ENCODE data around the gene GRIK3. TPM values are rescaled to one million over a fixed set of nuclear protein-coding genes. Genes with fewer than 3 reads are reported as not detected.

Gene GRIK3
- total and polyA plus RNA-seq, 3 experiments from 2014 or later, result not detected

DNA sequence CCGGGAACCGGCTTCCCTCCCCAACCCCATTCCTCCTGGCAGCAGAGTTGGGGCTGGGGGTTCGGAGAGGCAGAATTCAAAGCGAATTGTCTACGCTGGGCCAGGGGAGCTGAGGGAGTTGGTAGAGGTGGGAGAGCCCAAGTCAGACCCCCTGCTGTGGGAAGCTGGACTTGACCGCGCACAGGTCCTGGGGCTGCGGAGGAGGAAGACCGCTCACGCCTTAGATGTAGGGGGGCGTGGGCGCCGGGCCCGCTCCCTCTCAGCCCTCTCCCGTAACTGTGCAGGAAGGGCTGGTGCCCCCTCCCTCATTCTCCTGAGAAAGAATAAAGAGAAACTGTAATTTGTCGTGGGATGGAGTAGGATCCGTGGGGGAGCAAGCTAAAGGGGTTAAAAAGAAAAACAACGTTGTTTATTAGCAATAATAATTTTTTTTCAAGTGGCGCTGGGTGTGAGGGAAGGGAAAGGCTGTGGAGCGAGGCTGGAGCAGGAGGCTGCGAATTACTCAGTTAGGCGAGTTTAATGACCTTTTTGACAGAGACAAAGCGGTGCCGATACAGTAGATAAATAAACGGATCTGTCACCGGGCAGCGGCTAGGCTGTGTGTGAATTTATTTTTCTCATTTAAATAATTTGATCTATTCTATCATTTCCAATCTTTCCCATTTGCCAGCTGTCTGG is 838 bp upstream of the GRIK3 start:
- DNase-seq, result no peak
- H3K27ac Mint-ChIP-seq, result no peak overlapping the region
- ChIA-PET POLR2A (no interaction called here), CTCF (no interaction called here)
- H3K4me1 Mint-ChIP-seq, result peaks cover 0 to 13% (median 0%) of the 10 kb centered on the region in 3 donors
- H3K27me3 ChIP-seq (ENCODE audit: insufficient read depth, low read length, poor library complexity, severe bottlenecking), result peaks cover 9% of the 10 kb centered on the region
- H3K4me3 ChIP-seq (ENCODE audit: low read length), result no peak overlapping the region
- H3K9me3 Mint-ChIP-seq, result peaks cover 0 to 2% (median 0%) of the 10 kb centered on the region in 5 donors
- H3K9me3 ChIP-seq (ENCODE audit: low read length), result no peaks in the 10 kb centered on the region
- H3K36me3 ChIP-seq (ENCODE audit: insufficient read depth, low read length), result no peaks in the 10 kb centered on the region
- H3K4me3 Mint-ChIP-seq, result no peak overlapping the region
- H3K36me3 Mint-ChIP-seq, result peaks cover 0 to 2% (median 0%) of the 10 kb centered on the region in 3 donors
- peaks cover 29 to 65% of the 10 kb centered on the region in 2 donors for H3K27me3 Mint-ChIP-seq
- H3K4me1 ChIP-seq (ENCODE audit: insufficient read depth, low read length), result no peaks in the 10 kb centered on the region
- no peak overlapping the region for H3K27ac ChIP-seq (ENCODE audit: low read depth, low read length)

DNA sequence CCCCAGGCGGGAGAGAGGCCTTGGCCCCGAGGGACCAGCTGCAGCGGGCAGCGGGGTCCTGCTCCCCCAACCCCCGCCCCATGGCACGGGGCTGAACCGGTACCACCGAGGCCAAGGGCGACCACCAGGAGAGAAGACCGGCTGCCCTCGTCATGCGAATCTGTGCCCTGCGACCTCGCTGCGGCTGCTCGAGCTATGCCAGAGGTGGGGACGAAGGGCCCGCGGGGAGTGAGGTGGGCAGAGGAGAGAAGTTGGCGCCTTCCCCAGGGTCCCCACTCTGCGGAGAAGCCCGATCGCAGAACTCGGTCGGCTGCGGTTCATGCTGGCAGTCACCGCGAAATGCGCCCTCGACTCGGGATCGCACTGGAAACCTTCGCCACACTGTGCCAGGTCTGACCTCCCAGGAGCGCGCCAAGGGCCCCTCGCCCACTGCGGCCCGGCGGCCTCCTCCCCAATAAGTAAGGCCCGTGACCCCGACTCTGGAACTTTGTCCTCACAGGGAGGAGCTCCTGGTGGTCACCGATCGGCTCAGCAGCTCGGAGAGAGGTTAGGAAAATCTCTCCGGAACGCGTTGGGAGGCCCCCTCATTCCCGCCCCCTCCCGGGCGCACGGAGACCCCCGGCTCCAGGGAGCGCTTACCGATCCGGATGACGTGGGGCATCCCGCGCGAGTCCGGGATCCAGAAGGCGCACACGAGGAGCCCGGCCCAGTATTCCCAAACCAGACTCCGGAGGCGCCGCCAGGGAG is 787 bp downstream of the GRIK3 start:
- no peaks in the 10 kb centered on the region for H3K9me3 ChIP-seq (ENCODE audit: low read length)
- H3K27me3 ChIP-seq (ENCODE audit: insufficient read depth, low read length, poor library complexity, severe bottlenecking), result peaks cover 12% of the 10 kb centered on the region
- Mint-ChIP-seq H3K4me3 (no peak overlapping the region), H3K36me3 (peaks cover 0 to 2% (median 0%) of the 10 kb centered on the region in 3 donors), H3K9me3 (no peaks in the 10 kb centered on the region), H3K4me1 (peaks cover 0 to 13% (median 0%) of the 10 kb centered on the region in 3 donors), H3K27ac (no peak overlapping the region), H3K27me3 (peaks cover 27 to 63% of the 10 kb centered on the region in 2 donors)
- no peak overlapping the region for H3K4me3 ChIP-seq (ENCODE audit: low read length)
- DNase-seq, result no peak
- no peaks in the 10 kb centered on the region for H3K36me3 ChIP-seq (ENCODE audit: insufficient read depth, low read length)
- CTCF ChIA-PET, result no interaction called here
- H3K27ac ChIP-seq (ENCODE audit: low read depth, low read length), result no peak overlapping the region
- POLR2A ChIA-PET, result no interaction called here
- H3K4me1 ChIP-seq (ENCODE audit: insufficient read depth, low read length), result no peaks in the 10 kb centered on the region

DNA sequence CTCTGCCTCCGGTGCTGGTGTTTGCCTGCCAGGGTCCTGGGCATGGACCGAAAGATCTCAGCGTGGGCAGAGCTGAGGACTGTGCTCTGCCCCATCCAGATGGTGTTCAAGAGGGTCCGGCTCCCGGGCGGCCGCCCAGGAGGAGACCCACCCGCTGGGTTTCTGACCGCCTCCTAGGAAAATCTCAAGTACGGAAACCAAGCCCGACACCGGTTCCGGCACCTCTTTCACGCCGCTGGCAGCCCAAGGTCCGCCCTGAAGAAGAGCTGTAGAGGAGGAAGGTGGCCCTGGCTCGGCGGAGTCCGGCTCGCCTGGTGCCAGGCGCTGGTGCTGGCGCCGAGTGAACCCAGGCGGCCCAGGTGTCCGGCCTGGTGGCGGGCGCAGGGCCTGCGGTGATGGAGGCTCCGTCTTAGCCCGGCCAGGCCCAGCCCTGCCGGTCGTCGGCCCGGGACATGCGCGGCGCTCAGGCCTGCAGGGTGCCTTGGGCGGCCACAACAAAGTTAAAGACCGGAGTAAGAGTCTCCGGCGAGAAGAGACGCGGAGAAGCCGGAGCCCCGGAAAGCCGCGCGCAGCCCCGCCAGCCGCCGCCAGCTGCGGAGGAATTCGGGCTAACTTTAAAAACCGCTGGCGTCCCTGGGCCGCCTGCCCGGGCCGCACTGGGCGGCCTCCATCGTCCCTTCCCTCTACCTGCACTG is 1.5 kb downstream of the GRIK3 start:
- ChIA-PET CTCF (no interaction called here), POLR2A (no interaction called here)
- H3K27ac Mint-ChIP-seq, result no peak overlapping the region
- H3K36me3 ChIP-seq (ENCODE audit: insufficient read depth, low read length), result no peaks in the 10 kb centered on the region
- H3K27ac ChIP-seq (ENCODE audit: low read depth, low read length), result no peak overlapping the region
- H3K4me1 Mint-ChIP-seq, result peaks cover 0 to 13% (median 0%) of the 10 kb centered on the region in 3 donors
- H3K9me3 ChIP-seq (ENCODE audit: low read length), result no peaks in the 10 kb centered on the region
- peaks cover 12% of the 10 kb centered on the region for H3K27me3 ChIP-seq (ENCODE audit: insufficient read depth, low read length, poor library complexity, severe bottlenecking)
- H3K4me1 ChIP-seq (ENCODE audit: insufficient read depth, low read length), result no peaks in the 10 kb centered on the region
- peaks cover 30 to 65% of the 10 kb centered on the region in 2 donors for H3K27me3 Mint-ChIP-seq
- DNase-seq, result no peak
- H3K36me3 Mint-ChIP-seq, result no peaks in the 10 kb centered on the region
- H3K4me3 ChIP-seq (ENCODE audit: low read length), result no peak overlapping the region
- H3K9me3 Mint-ChIP-seq, result no peaks in the 10 kb centered on the region
- H3K4me3 Mint-ChIP-seq, result no peak overlapping the region

DNA sequence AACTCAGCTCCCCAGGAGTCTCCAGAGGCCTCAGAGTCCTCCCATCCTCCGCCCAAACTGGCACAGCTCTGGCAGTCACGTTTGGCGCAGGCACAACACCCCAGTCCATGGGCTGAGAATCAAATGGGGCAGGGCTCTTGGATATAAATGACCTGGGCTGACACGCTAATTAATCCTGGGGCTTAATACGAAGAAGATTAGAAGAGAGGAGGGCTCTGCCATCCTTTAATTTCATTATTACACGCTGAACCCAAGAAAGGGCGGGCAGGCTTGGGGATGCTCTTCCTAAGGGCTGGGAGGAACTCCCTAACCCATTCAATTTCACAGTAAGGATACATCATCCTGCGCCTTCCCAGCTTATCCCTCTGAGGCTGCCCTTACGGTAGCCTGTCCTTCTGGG is 2.4 kb downstream of the GRIK3 start:
- Mint-ChIP-seq H3K36me3 (no peaks in the 10 kb centered on the region), H3K9me3 (no peaks in the 10 kb centered on the region), H3K4me1 (peaks cover 0 to 13% (median 0%) of the 10 kb centered on the region in 3 donors), H3K27ac (no peak overlapping the region), H3K4me3 (no peak overlapping the region), H3K27me3 (peaks cover 32 to 62% of the 10 kb centered on the region in 2 donors)
- H3K27me3 ChIP-seq (ENCODE audit: insufficient read depth, low read length, poor library complexity, severe bottlenecking), result peaks cover 12% of the 10 kb centered on the region
- H3K9me3 ChIP-seq (ENCODE audit: low read length), result no peaks in the 10 kb centered on the region
- H3K27ac ChIP-seq (ENCODE audit: low read depth, low read length), result no peak overlapping the region
- H3K4me1 ChIP-seq (ENCODE audit: insufficient read depth, low read length), result no peaks in the 10 kb centered on the region
- CTCF ChIA-PET, result no interaction called here
- POLR2A ChIA-PET, result no interaction called here
- no peaks in the 10 kb centered on the region for H3K36me3 ChIP-seq (ENCODE audit: insufficient read depth, low read length)
- no peak for DNase-seq
- no peak overlapping the region for H3K4me3 ChIP-seq (ENCODE audit: low read length)

DNA sequence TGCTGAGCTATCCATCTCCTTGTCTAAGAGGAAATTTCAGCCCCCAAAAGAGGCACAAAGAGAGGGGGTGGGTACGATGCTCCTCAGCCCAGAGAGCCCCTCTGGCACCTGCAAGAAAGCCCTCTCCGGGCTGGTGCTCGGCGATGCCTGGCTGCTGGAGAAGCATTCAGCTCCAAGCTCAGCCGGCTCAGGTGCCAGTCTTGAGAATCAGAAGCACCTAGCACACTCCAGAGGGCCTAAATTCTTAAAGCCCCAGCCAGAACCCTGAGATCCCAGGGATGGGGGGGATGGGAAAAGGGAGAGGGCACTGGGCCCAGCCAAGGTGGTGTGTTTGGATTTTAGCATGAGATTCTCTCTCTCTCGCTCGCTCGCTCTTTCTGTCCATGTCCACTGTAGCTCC is 2.9 kb downstream of the GRIK3 start:
- POLR2A ChIA-PET, result no interaction called here
- no peak overlapping the region for H3K27ac ChIP-seq (ENCODE audit: low read depth, low read length)
- no peak overlapping the region for H3K27ac Mint-ChIP-seq

DNA sequence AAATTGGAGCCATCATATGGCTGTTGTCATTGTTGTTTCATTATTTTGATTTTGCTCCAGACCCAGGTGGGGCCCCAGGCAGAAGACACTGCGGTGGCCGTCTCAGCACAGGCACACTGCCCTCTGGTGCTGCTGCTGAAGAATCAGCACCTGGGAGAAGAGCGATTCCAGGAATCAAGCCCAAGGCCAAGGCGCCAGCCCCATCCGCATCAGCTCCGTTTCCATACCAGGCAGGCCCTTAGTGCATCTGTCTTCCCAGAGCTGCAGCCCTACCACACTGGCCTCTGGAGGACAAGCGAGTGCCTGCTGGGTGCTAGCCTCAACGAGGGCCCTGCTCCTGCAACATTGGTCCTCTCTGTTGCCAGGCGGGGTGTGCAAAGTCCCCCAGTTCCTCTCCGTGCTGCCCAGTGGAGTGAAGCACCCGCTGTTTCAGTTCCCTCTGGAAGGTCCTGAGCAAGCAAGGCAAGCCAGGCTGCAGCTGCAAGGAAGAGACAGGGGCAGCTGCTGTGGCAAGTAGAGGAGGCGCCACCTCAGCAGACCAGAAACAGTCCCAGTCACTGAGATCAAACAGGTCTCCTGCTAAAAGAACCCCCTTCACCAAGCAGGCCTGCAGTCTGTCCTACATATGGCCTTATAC is 5.2 kb downstream of the GRIK3 start:
- Mint-ChIP-seq H3K36me3 (no peaks in the 10 kb centered on the region), H3K27ac (no peak overlapping the region), H3K9me3 (no peaks in the 10 kb centered on the region), H3K27me3 (peaks cover 23 to 53% of the 10 kb centered on the region in 2 donors), H3K4me3 (peak overlapping the region in 1 of 7 donors; percentile 8), H3K4me1 (no peaks in the 10 kb centered on the region)
- no peaks in the 10 kb centered on the region for H3K4me1 ChIP-seq (ENCODE audit: insufficient read depth, low read length)
- ChIA-PET POLR2A (no interaction called here), CTCF (no interaction called here)
- peaks cover 12% of the 10 kb centered on the region for H3K27me3 ChIP-seq (ENCODE audit: insufficient read depth, low read length, poor library complexity, severe bottlenecking)
- no peaks in the 10 kb centered on the region for H3K9me3 ChIP-seq (ENCODE audit: low read length)
- no peak for DNase-seq
- H3K36me3 ChIP-seq (ENCODE audit: insufficient read depth, low read length), result no peaks in the 10 kb centered on the region
- H3K27ac ChIP-seq (ENCODE audit: low read depth, low read length), result no peak overlapping the region
- H3K4me3 ChIP-seq (ENCODE audit: low read length), result no peak overlapping the region

More for the DNA sequence above, 2.9 kb downstream of the GRIK3 start:
- CTCF ChIA-PET, result no interaction called here
- peaks cover 12% of the 10 kb centered on the region for H3K27me3 ChIP-seq (ENCODE audit: insufficient read depth, low read length, poor library complexity, severe bottlenecking)
- DNase-seq, result no peak
- no peaks in the 10 kb centered on the region for H3K36me3 ChIP-seq (ENCODE audit: insufficient read depth, low read length)
- no peaks in the 10 kb centered on the region for H3K4me1 ChIP-seq (ENCODE audit: insufficient read depth, low read length)
- Mint-ChIP-seq H3K4me1 (peaks cover 0 to 13% (median 0%) of the 10 kb centered on the region in 3 donors), H3K9me3 (no peaks in the 10 kb centered on the region), H3K27me3 (peaks cover 32 to 63% of the 10 kb centered on the region in 2 donors), H3K36me3 (no peaks in the 10 kb centered on the region), H3K4me3 (no peak overlapping the region)
- H3K4me3 ChIP-seq (ENCODE audit: low read length), result no peak overlapping the region
- no peaks in the 10 kb centered on the region for H3K9me3 ChIP-seq (ENCODE audit: low read length)

DNA sequence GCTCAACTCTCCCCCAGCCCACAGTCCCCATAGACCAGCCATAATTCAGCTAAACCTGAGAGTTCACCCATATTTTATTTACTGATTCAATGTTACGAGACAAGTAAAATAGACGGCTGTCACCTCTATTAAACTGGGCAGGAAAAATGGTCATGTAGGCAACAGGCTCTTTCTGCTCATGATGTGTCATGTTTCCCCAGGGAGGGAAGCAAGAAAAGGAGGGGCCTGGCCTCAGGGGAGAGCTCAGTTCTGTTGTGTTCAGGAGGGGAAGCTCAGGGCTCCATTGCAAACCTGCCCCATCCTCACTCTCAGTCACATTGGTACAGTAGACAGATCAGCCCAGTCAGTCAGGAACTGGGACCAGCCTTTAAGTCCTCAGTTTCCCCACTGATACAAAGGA is 12.8 kb downstream of the GRIK3 start:
- Histone ChIP-seq H3K27ac (ENCODE audit: low read depth, low read length) (no peak overlapping the region), H3K36me3 (ENCODE audit: insufficient read depth, low read length) (no peaks in the 10 kb centered on the region), H3K27me3 (ENCODE audit: insufficient read depth, low read length, poor library complexity, severe bottlenecking) (no peaks in the 10 kb centered on the region), H3K9me3 (ENCODE audit: low read length) (no peaks in the 10 kb centered on the region), H3K4me3 (ENCODE audit: low read length) (no peak overlapping the region), H3K4me1 (ENCODE audit: insufficient read depth, low read length) (no peaks in the 10 kb centered on the region)
- H3K36me3 Mint-ChIP-seq, result no peaks in the 10 kb centered on the region
- POLR2A ChIA-PET, result no interaction called here
- H3K27me3 Mint-ChIP-seq, result peaks cover 11 to 44% of the 10 kb centered on the region in 2 donors
- H3K4me3 Mint-ChIP-seq, result no peak overlapping the region
- H3K27ac Mint-ChIP-seq, result no peak overlapping the region
- no peak for DNase-seq
- H3K4me1 Mint-ChIP-seq, result no peaks in the 10 kb centered on the region
- CTCF ChIA-PET, result no interaction called here
- peaks cover 0 to 7% (median 0%) of the 10 kb centered on the region in 5 donors for H3K9me3 Mint-ChIP-seq
